NCI-H2196 (cell line): ENCODE measurements around the gene CRBN.

ENCODE experiments used
- DNase-seq: peaks from one replicate; lab custom pipeline; 2025; ENCODE audit not compliant: unreplicated experiment; lab: John Stamatoyannopoulos, UW

Gene CRBN

DNA sequence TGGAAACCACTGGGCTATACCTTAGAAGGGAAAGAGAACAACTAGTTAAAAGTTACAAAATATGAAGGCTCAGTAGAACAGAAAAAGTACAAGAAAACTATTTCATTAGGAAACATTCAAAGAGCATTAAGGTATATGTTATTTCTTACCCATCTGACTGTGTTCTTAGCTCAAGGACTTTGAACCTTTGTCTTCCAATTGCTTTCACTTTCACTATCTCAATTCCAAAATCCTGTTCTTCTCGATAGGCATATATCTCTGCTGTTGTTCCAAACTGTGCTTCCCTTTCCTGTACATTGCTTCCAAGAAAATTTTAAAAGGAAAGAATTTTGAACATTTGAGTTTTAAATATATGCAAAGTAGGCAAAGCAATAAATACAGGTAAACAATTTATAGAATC, 6.9 kb downstream of the CRBN start:
- DNase-seq, result no peak

DNA sequence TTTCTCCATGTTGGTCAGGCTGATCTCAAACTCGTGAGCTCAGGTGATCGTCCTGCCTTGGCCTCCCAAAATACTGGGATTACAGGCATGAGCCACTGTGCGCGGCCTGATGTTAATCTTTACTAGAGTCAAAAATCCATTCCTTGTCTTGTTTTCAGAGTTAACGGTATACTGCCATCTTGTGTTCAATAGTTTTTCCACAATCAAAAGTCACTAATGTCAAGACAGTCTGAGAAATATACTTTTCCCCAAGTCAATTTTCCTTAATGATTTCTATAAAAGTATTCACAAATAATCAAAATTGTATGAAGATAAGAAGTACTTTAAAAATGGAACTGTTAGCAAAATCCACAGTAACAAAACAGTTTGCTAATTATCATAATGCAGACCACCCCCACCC, 8.5 kb downstream of the CRBN start:
- peak; percentile 0 for DNase-seq

DNA sequence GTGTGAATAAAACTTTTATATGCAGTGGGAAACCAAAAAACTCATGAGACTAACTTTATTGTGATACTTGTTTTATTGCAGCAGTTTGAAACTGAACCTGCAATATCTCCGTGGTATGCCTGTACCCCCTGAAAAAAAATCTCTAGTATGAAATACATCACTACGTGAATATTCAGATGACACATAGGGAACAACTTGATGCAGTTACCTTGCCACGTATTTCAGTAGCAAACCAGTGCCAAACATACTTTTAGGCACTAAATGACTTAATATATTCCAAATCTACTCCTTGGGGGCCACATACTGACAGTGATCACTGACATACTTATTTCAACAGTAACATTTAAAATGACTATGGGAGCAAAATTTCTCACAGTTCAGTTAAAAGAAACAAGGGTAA, 13.8 kb downstream of the CRBN start:
- DNase-seq, result no peak

DNA sequence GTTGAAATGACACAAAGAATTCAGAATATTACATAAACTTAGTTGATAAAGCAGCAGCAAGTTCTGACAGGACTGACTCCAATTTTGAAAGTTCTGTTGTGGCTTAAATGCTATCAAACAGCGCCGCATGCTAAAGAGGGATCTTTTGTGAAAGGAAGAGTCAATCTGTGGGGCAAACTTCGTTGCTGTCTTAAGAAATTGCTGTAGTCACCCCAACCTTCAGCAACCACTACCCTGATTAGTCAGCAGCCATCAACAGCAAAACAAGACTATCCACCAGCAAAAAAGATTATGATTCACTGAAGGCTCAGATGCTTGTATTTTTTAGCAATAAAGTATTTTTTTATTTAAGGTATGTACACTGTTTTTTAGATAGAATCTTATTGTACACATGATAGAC, 14.2 kb downstream of the CRBN start:
- DNase-seq, result no peak

DNA sequence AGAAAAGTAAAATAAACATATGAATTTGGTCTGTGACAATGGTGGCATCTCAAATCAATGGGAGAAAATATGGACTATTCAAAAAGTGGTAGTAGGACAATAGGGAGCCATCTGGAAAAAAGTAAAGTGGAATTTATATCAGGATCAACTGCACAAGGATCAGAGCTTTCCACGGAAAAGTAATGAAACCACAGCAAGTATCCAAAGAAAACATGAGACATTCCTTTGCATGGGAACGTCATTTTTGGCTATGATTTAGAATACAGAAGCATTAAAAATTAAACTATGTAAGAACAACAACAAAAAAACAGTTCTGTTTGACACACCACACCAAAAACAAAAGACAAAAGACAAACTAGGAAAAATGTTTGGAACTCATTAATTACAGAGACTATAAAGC, 18.7 kb downstream of the CRBN start:
- no peak for DNase-seq

DNA sequence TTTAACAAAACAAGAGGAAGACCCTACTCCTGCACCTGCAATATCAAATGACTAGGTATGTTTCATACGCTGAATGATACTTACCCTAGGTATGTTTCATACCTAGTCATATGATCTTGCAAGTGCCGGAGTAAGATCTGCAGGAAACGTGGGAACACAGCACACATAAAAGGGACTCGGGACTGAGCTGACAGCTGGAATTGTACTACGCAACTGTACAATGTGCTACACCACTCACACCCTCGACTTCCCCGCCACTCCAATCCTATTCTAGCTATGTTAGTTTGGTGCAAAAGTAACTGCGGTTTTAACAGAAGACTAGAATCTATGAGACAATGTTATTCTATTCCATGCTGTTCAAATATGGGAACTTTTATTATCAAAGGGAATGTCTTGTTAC, 22.0 kb downstream of the CRBN start:
- no peak for DNase-seq

DNA sequence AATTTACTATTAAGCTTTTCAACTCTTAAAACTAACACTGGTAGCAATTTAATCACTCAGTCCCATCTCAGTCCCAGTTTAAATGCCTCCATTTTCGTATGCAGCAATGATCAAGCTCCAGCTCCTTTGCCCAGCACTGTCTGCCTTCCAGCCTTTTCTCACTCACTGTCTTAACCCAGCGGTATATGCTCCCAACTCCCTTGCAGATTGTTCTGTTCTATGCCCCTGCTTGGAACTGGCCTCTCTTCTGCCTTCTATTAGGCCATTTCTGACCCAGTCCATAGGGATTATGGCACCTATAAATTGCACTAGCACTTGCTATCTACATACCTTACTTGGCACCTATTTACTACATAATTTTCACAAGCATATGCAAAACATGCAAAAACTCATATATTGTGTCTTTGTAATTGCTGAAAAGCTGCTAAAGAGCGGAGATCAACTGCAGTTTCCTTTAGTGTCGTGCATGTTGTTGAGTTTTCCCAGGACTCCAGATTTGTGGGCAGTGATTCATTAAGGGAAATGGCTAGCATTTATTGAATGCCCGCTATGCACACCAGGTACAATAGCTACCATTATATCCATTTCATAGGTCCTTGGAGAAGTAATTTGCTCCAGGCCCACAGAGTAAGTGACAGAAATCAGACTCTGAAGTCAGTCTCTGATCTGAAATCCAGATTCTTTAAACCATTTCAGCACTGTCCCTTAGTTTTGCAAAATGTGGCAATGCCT, 24.4 kb downstream of the CRBN start:
- no peak for DNase-seq

DNA sequence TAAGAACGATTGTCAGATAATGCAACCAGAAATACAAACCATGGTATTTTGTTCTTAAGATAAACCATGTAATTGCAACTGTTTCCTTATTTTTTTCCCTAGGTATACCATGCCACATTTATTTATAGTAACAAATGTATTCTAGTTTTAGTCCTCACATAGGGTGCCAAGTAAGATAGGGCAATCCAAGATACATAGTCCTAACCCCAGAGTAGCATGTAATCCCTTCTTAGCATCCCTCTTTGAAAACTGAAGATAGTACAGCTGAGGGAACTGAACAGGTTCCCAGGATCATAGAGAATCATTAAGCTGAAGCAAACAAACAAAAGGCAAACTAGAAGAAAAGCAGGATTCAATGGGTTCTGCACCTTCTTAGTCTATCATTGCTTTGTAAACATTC, 28.0 kb downstream of the CRBN start:
- no peak for DNase-seq

DNA sequence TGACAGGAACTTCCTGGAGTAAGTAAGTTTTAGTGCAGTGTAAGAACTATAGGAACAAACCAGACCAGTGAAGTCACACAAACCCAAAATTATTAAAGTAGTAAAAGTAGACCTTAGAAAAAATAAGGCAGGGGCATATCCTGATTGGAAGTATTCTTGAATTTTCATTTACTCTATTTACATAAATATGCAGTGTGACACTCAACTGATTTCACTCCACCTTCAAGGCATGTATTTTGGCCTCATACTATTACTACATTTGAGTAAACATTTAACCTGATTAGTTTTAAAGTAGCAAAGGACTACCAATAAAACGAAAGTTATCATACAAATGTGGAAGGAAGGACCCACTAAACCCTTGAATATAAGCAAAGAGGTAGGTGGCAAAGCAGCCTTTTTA, 29.9 kb downstream of the CRBN start:
- no peak for DNase-seq

DNA sequence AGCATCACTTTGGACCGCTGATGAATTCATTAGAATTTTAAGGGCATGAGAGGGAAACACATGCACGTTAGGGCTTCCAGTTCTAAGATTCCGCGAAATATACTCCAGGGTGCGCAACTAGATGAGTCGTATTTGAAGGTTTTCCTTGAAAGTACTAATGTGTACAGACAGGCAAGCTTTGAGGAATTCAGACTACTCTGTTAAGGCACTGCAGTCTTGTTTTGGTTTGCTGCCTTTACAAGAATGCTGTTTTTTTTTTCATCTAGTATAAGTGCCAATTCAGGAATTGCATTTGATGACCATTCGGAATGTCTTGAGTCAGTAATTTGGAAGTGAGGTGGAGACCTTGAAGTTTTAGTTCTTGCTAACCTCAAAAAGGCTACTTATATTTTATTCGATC, 33.7 kb downstream of the CRBN start:
- no peak for DNase-seq

DNA sequence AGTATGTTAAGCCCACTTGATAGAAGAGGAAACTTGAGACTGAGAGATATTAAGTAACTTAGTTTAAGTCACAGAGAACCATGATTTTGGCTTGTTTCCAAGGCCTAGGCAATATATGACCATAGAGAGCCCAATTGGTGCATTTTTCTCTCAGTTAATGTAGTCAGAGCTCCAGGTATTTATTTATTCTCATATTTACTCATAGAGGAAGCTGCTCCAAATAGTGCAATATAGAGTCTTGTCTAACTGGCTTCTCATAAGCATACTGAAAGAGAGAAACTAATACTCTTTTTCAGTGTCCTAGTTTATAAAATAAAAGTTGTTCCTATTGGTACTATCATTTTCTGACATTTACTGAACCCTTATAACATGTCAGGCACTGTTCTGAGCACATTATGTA, 37.6 kb downstream of the CRBN start:
- no peak for DNase-seq

DNA sequence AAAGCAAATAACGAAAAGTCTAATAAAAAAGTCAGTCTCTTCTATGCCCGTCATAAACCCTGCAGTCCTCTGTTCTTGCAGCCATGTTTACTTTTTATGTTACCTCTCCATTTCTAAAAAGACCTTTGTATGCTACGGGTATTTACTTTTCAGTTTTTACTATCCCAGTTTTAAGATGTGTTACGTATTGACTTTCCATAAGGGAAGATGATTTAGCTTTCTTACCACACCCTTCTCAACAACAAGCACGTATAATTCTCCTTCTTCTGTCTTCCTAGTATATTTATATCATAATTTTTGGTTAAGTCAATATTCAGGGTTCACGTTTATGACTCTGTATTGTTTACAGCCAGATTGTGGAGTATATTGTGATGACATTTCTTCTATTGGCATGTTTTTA, 42.0 kb downstream of the CRBN start:
- DNase-seq, result no peak

DNA sequence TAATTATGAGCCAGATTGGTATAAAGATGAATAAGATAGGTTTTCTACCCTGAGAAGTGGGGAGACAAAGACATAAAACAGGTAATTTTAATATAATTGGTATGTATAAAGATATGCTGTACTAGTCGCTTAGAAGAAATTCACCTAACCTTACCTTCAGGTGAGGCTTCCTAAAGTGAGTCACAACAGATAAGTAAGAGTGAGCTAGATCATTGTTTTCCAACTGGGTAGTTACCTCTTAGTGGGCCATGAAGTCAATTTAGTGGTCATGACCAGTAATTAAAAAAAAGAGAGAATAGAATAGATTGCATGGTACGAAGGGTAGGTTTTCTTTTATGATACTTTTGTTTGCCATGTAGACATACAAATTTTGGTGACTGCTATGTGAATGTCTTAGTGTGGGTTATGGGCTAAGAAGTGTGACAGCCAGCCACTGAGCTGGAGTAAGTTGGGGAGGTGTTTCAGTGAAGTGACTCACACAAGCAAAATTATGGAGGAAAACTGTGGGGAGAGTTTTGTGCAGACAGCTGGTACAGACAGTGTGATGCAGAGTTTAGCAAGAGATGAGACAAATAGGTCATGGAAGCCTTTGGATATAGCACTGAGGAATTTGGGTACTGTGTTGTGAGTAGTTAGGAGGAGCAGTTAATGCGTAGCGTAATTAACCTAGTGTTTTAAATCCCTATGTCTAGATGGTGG, 44.6 kb downstream of the CRBN start:
- no peak for DNase-seq

DNA sequence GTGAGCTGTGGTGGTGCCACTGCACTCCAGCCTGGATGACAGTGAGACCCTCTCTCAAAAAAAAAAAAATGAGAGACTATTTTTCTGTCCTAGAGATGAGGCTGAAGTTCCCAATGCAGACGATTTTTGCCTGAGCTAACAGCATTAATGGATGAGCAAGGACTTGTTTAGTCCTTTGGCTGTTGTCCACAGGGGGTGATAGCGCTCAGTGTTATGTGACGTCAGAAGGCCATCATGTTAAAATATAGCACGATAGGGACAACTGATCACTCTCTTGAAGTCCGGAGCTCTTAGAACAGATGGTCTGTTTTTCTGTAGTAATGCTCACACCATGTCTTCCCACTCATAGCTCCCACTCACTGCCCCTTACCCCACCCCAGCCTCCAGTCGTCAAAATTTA, 46.0 kb downstream of the CRBN start:
- no peak for DNase-seq

DNA sequence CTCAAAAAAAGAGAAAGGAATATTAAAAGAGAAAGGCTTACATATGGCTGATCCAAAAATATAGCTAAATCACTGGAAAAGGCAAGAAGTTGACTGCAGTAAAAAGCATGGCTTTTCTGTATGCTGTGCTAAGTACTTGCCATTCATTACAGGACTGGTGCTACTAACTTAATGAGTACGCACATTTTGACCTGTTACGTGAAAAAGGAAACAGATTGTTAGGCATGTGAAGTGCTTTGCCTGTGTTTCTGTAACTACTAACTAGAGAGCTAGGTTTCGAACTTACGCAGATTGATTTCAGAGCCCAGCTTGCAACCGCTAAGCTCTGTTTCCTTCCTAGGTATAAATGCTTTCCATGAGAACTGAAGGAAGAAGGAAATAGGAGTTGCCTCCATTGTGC, 49.9 kb downstream of the CRBN start:
- DNase-seq, result no peak

DNA sequence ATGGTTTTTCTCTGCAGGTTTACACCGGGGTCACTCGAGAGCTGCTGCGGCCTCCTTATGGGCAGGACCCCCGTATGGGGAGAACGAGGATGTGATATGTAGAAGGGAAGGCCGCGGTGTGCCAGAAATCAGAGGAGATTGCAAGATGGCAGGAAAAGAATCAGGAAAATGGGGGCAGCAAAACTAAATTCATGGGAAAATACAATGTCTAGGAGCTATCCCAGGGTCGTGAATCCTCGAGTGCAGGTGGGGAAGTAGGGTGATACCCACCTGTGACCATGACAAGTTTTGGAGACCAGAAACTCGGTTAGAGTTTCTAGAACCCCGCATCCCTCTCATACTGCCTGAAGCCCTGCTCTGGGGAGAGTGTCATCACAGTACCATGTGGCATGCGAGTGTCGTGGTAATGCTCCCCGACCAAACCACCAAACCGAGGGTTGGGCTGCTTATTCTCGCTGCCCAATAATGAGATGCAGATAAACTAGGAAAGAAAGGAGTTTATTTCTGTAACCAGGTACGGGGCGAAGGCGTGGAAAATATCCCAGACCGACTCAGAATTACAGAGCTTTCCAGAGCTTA, 52.0 kb downstream of the CRBN start:
- no peak for DNase-seq

DNA sequence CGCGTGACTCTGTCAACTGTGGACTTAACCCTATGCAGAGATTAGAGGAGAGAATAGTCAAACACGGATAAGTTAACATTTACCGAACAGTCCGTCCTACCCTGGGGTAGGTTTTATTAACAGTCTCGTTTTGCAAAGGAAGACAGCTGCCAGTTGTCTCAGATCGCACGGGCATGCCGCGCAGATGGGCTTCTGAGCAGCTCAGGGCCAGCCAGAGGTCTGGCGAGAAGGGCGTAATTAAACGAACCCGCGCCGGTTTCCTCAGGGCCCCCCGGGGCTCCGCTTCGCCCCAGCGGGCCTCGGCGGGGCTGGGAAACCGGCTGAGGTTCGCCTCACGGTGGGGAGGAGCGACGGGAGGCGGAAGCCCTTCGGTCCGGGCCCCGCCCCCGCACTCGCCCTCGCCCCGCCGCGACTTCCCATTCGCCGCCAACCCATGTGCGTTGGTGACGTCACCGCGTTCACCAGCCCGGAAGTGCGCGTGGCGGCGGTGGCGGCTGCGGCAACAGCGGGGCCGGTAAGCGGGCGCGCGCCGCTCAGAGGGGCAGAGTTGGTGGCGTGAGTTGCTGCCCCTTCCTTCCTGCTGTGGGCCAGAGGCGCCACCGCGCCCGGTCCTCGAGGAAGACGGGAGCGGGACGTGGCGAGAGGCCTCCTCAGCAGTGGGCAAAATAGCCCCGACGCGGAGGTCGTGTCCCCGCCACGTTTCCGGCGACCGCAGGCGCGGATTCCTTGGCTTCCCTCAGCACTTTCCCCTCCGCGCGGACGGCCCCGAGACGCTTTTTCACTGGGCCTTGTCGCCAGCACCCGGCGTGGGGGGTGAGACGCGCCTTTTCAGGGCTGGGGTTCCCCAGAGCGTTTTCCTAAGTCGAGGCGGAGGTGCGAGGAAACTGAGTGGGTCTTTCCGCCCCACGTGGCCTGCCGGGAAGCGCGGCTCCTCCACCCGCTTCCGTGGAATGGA, 52.7 kb downstream of the CRBN start, which contains the start of gene TRNT1:
Gene TRNT1, plus strand, starts transcription at position 464 of the 955 bp plus-strand sequence. CDS start 2,101 bp downstream, outside the sequence.
- peak; percentile 83 for DNase-seq

DNA sequence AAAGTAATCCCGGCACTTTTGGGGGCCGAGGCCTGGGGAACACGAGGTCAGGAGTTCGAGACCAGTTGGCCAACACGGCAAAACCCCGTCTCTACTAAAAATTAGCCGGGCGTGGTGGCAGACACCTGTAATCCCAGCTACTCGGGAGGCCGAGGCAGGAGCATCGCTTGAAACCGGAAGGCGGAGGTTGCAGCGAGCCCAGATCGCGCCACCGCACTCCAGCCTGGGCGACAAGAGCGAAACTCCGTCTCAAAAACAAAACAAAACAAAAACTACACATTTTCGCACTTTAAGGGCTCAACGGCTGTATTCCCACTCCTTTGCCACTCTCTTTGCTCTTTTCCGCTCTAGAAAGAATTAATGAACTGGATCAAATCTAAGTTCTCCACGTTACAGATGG, 53.5 kb downstream of the CRBN start:
- DNase-seq, result no peak

DNA sequence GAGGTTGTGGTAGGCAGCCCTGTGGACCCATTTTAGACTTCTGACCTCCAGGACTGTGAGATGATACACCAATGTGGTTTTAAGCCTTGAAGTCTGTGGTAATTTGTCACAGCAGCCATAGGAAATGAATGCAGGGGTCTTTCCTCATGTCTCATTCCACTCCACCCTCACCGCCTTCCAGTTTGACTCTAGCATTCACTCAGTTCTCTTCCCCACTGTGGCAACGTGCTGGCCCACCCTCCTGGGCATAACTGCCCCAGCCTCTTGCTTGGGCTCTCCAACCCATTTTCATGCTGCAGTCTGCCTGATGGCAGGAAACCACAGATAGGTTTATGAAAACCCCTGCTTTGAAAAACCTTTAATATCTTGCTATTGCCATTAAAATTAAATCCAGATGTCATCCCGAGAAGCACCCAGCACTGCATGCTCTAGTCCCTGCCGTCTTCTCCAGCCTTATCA, 60.1 kb downstream of the CRBN start:
- no peak for DNase-seq

DNA sequence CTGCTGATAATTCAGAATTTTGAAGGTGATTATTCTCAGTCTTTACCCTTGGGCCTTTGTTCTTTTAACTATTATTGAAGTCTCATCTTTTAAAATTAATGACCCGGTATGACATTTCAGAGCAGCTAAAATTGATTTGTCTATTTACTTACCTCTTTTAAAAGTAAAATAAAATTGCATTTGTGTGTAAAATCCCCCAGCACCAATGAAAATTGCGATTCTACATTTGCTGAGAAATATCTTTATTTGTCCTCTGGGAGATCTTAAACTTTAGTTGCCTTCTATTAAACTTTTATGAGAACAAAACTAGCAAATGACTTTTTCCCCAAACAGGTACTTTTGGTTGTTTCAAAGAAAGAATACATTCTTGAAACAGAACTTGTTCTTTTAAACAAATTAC, 61.8 kb downstream of the CRBN start:
- no peak for DNase-seq

DNA sequence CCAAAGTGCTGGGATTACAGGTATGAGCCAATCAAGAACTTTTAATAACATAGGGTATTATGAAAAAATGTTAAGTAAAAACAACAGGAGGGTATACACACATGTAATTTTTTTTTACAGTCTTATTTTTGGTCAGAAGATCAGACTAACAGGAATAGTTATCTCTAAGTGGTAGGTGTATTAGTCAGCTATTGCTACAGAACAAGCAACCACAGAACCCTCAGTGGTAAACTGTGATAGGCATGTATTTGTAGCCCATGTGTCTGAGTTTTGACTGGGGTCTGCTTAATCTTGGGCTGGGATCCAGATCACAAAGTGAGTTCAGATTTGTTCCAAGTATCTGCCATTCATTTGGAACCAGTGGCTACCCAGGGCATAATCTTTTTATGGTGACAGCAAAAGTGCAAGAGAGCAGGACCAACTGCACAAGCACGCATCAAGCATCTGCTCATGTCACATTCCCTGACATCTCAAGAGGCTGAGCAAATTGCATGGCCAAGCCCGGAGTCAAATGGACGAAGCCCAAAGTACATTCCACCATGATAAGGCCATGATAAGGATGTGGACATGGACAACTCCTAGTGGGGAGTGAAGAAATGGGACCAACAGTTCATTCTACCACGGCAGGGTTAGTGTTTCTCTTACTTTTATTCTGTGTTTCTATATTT, 66.3 kb downstream of the CRBN start:
- no peak for DNase-seq
